ENCODE data around the gene S1PR5. TPM values are rescaled to one million over a fixed set of nuclear protein-coding genes. Genes with fewer than 3 reads are reported as not detected.
A peak's percentile ranks its signal among the peaks of the same experiment; 100 is the strongest.

The S1PR5 gene
- total and polyA plus RNA-seq, 2 experiments from 2014 or later = 4.6 to 8.0 TPM

DNA sequence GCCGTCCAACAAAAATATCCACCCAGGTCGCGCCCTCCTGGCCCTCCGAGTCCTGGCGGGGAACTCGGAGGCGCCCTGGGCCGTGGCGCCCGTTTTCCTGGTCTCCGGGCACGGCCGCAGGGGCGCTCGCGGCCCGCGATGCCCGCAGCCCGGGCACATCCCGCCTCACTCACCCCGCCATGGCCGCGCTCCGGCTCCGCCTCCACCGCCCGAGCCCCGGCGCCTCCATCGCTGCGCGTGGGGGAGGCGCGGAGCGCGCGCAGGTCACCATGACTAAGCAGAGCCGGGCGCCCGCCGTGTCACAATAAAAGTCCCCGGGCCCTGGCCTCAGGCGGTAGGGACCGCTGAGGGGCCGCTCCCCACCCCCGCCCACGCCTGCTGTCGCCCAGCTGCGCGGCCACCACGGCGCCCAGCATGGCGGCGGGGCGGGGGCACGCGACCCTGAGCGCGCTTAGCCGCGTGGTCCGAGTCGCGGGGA, 14.7 kb downstream of the S1PR5 start:
- H3K27ac Mint-ChIP-seq = peak overlapping the region; percentile 96
- peaks cover 21% of the 10 kb centered on the region for H3F3A ChIP-seq (replicated peaks; ENCODE audit: low read depth)
- peaks cover 25% of the 10 kb centered on the region for H3K27me3 Mint-ChIP-seq (ENCODE audit: insufficient read depth, low read depth, poor library complexity)
- peak overlapping the region; percentile 79 for H3K4me3 Mint-ChIP-seq
- H3K4me3 ChIP-seq = peak overlapping the region; percentile 90
- peak overlapping the region; percentile 96 for H3K27ac ChIP-seq (ENCODE audit: low read depth)
- peaks cover 18% of the 10 kb centered on the region; the same call in 1 of the 2 replicates for H3K36me3 ChIP-seq (ENCODE audit: insufficient read depth)
- peak overlapping the region; percentile 92 for H3K4me2 ChIP-seq
- H2AFZ ChIP-seq = peak overlapping the region; percentile 86; the same call in 1 of the 2 replicates
- H3K4me1 ChIP-seq (ENCODE audit: insufficient read depth) = peaks cover 28% of the 10 kb centered on the region
- H3K9me2 ChIP-seq (ENCODE audit: insufficient read depth) = no peaks in the 10 kb centered on the region
- H3K36me3 Mint-ChIP-seq (ENCODE audit: low read depth) = peaks cover 33% of the 10 kb centered on the region
- ATAC-seq = peak; percentile 73
- peaks cover 9% of the 10 kb centered on the region; the same call in 1 of the 2 replicates for H3K27me3 ChIP-seq (ENCODE audit: insufficient read depth)
- TF ChIP-seq, protein P1, sequence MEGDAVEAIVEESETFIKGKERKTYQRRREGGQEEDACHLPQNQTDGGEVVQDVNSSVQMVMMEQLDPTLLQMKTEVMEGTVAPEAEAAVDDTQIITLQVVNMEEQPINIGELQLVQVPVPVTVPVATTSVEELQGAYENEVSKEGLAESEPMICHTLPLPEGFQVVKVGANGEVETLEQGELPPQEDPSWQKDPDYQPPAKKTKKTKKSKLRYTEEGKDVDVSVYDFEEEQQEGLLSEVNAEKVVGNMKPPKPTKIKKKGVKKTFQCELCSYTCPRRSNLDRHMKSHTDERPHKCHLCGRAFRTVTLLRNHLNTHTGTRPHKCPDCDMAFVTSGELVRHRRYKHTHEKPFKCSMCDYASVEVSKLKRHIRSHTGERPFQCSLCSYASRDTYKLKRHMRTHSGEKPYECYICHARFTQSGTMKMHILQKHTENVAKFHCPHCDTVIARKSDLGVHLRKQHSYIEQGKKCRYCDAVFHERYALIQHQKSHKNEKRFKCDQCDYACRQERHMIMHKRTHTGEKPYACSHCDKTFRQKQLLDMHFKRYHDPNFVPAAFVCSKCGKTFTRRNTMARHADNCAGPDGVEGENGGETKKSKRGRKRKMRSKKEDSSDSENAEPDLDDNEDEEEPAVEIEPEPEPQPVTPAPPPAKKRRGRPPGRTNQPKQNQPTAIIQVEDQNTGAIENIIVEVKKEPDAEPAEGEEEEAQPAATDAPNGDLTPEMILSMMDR (conservative IDR thresholded peaks at IDR 0.05; ENCODE audit: low read depth in 2 of 2) = no peak
- TF ChIP-seq CREB1 (CRISPR knock-in tag; IDR thresholded peaks at IDR 0.05; ENCODE audit: low read depth) = peak; percentile 79
- peaks cover 25% of the 10 kb centered on the region for H3K4me1 Mint-ChIP-seq
- peak; percentile 91 for DNase-seq (ENCODE audit: low spot score)
- peaks cover 47% of the 10 kb centered on the region for H3K79me2 ChIP-seq (replicated peaks; ENCODE audit: insufficient read depth)
- H4K20me1 ChIP-seq (replicated peaks; ENCODE audit: insufficient read depth) = no peaks in the 10 kb centered on the region; the same call in 1 of the 2 replicates
- H3K9me3 Mint-ChIP-seq = peaks cover 4% of the 10 kb centered on the region; the same call in 1 of the 3 replicates

DNA sequence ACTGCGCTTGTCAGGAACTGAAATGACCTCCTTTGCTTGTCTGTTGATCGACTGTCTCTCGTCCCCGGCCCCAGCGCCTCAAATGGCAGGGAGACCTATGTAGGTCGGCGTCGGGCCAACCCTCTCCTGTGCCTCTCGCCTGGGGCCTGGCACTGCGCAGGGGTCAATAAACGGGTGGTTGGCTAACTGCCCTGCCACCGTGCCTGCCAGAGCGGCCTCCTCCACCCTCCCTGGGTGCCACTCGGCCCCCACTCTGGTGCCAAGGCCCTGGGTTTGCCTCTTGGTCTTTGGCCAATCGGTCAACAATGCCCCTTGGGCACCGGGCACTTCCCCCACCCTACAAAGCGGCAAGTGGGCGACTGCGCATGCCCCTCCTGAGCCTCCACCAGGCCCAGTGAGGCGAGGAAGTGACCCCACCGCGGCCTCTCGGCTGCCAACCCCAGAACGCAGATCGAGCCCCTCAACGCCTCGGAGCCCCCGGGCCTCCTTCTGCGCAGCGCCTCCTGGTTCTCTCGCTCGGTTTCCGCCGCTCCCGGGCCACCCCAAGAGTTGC, 15.2 kb downstream of the S1PR5 start:
- Mint-ChIP-seq H3K36me3 (ENCODE audit: low read depth) (peaks cover 39% of the 10 kb centered on the region), H3K4me3 (peak overlapping the region; percentile 79), H3K27ac (peak overlapping the region; percentile 96), H3K27me3 (ENCODE audit: insufficient read depth, low read depth, poor library complexity) (peaks cover 25% of the 10 kb centered on the region), H3K9me3 (peaks cover 4% of the 10 kb centered on the region; the same call in 1 of the 3 replicates), H3K4me1 (peaks cover 25% of the 10 kb centered on the region)
- DNase-seq (ENCODE audit: low spot score) (peak; percentile 58), ATAC-seq (peak; percentile 17)
- Histone ChIP-seq H3K4me1 (ENCODE audit: insufficient read depth) (peaks cover 28% of the 10 kb centered on the region), H3K4me2 (peak overlapping the region; percentile 92), H3K4me3 (peak overlapping the region; percentile 90), H3K27me3 (ENCODE audit: insufficient read depth) (peaks cover 9% of the 10 kb centered on the region; the same call in 1 of the 2 replicates), H3K9me2 (ENCODE audit: insufficient read depth) (no peaks in the 10 kb centered on the region), H3F3A (replicated peaks; ENCODE audit: low read depth) (peaks cover 21% of the 10 kb centered on the region), H3K79me2 (replicated peaks; ENCODE audit: insufficient read depth) (peaks cover 52% of the 10 kb centered on the region), H4K20me1 (replicated peaks; ENCODE audit: insufficient read depth) (no peaks in the 10 kb centered on the region; the same call in 1 of the 2 replicates), H3K36me3 (ENCODE audit: insufficient read depth) (peaks cover 18% of the 10 kb centered on the region; the same call in 1 of the 2 replicates), H2AFZ (0 out of 2 replicates have a peak overlapping the region, but pooled peaks have one; percentile 43), H3K27ac (ENCODE audit: low read depth) (peak overlapping the region; percentile 96)
- TF ChIP-seq, protein P2, sequence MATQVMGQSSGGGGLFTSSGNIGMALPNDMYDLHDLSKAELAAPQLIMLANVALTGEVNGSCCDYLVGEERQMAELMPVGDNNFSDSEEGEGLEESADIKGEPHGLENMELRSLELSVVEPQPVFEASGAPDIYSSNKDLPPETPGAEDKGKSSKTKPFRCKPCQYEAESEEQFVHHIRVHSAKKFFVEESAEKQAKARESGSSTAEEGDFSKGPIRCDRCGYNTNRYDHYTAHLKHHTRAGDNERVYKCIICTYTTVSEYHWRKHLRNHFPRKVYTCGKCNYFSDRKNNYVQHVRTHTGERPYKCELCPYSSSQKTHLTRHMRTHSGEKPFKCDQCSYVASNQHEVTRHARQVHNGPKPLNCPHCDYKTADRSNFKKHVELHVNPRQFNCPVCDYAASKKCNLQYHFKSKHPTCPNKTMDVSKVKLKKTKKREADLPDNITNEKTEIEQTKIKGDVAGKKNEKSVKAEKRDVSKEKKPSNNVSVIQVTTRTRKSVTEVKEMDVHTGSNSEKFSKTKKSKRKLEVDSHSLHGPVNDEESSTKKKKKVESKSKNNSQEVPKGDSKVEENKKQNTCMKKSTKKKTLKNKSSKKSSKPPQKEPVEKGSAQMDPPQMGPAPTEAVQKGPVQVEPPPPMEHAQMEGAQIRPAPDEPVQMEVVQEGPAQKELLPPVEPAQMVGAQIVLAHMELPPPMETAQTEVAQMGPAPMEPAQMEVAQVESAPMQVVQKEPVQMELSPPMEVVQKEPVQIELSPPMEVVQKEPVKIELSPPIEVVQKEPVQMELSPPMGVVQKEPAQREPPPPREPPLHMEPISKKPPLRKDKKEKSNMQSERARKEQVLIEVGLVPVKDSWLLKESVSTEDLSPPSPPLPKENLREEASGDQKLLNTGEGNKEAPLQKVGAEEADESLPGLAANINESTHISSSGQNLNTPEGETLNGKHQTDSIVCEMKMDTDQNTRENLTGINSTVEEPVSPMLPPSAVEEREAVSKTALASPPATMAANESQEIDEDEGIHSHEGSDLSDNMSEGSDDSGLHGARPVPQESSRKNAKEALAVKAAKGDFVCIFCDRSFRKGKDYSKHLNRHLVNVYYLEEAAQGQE (IDR thresholded peaks at IDR 0.05; ENCODE audit: unreplicated experiment) = no peak
- TF ChIP-seq POLR2AphosphoS5 (IDR thresholded peaks at IDR 0.05; ENCODE audit: low read depth) = peak; percentile 44; the same call in 1 of the 2 replicates
